ENCODE data around the gene SERPINE2.
A peak's percentile ranks its signal among the peaks of the same experiment; 100 is the strongest.
"Not testable (repeated sequence)": the region's sequence is repeated elsewhere in the genome, so short reads cannot be mapped to it uniquely, and the experiment has no call there.

The SERPINE2 gene

GRCh38 chr2:224016963-224017362 is 22.1 kb downstream of the SERPINE2 start:
- no peak overlapping the region for H3K4me3 Mint-ChIP-seq
- DNase-seq = no peak

GRCh38 chr2:224014336-224014735 is 24.8 kb downstream of the SERPINE2 start:
- H3K9me3 Mint-ChIP-seq = no peaks in the 10 kb centered on the region
- H3K36me3 Mint-ChIP-seq (ENCODE audit: low read depth) = no peaks in the 10 kb centered on the region
- no peak overlapping the region for H3K4me3 Mint-ChIP-seq
- no peak overlapping the region for H3K27ac Mint-ChIP-seq
- H3K4me1 Mint-ChIP-seq (ENCODE audit: low read depth) = peaks cover 35% of the 10 kb centered on the region
- DNase-seq = no peak
- H3K27me3 Mint-ChIP-seq = no peaks in the 10 kb centered on the region

More at GRCh38 chr2:224016963-224017362, 22.1 kb downstream of the SERPINE2 start:
- Mint-ChIP-seq H3K27ac (no peak overlapping the region), H3K9me3 (peaks cover 2% of the 10 kb centered on the region), H3K4me1 (ENCODE audit: low read depth) (peaks cover 34% of the 10 kb centered on the region), H3K36me3 (ENCODE audit: low read depth) (no peaks in the 10 kb centered on the region), H3K27me3 (no peaks in the 10 kb centered on the region)

DNA sequence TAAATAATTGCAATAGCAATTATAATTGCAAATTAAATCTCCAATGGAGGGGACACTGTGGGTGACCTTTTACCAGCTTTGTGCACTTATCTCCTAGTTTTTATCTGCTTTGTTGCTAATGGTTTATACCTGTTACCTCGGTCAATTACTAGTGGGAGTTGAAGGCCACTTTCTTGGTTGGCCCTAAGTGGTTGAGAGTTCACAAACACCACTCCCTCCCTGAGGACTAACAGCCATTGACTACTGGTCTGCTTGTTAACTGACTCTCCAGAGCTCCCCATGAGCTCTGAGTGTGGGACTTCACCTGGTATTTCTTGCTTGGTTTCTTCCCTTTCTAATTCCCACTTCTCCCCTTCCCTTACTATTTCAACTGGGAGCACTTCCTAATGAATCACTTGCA is 27.2 kb downstream of the SERPINE2 start:
- no peak overlapping the region for H3K27ac Mint-ChIP-seq
- H3K4me1 Mint-ChIP-seq (ENCODE audit: low read depth) = peaks cover 28% of the 10 kb centered on the region
- H3K4me3 Mint-ChIP-seq = no peak overlapping the region
- H3K9me3 Mint-ChIP-seq = no peaks in the 10 kb centered on the region
- no peaks in the 10 kb centered on the region for H3K27me3 Mint-ChIP-seq
- H3K36me3 Mint-ChIP-seq (ENCODE audit: low read depth) = no peaks in the 10 kb centered on the region
- no peak for DNase-seq

GRCh38 chr2:224009605-224010315 is 29.3 kb downstream of the SERPINE2 start:
- no peak overlapping the region for H3K4me3 Mint-ChIP-seq
- peaks cover 11% of the 10 kb centered on the region for H3K4me1 Mint-ChIP-seq (ENCODE audit: low read depth)
- no peak overlapping the region for H3K27ac Mint-ChIP-seq

DNA sequence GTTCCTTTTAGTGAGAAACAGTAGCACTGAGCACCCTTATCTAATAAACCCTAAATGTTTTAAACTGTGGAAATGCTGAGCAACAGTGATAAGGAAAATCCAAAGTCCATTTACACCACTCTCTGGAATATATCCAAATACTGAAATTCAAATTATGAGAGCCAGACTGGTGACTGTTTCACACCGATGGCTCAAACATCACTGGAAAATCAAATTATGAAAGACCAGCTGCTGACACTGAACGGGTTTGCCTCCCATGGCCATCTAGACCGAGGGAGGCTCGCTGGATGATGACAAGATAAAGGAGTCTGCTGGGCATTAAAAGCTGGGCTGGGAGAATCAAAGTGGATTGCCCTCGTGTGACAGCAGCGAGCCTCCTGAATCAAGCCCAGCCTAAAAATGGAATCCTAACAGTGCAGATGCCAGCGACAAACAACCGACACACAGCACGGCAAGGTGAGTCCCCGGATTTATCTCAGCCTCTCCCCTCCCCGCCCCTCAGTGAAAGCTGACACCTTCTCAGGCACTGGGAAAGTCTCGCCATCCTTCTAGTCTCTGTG is 30.3 kb downstream of the SERPINE2 start:
- H3K36me3 Mint-ChIP-seq (ENCODE audit: low read depth) = no peaks in the 10 kb centered on the region
- H3K4me1 Mint-ChIP-seq (ENCODE audit: low read depth) = peaks cover 9% of the 10 kb centered on the region
- H3K4me3 Mint-ChIP-seq = no peak overlapping the region
- H3K9me3 Mint-ChIP-seq = no peaks in the 10 kb centered on the region
- H3K27me3 Mint-ChIP-seq = no peaks in the 10 kb centered on the region
- DNase-seq = no peak
- no peak overlapping the region for H3K27ac Mint-ChIP-seq

More at GRCh38 chr2:224009605-224010315, 29.3 kb downstream of the SERPINE2 start:
- H3K36me3 Mint-ChIP-seq (ENCODE audit: low read depth) = no peaks in the 10 kb centered on the region
- no peaks in the 10 kb centered on the region for H3K9me3 Mint-ChIP-seq
- H3K27me3 Mint-ChIP-seq = no peaks in the 10 kb centered on the region
- DNase-seq = no peak

GRCh38 chr2:224004105-224004695 is 34.9 kb downstream of the SERPINE2 start:
- Mint-ChIP-seq H3K36me3 (ENCODE audit: low read depth) (peaks cover 18% of the 10 kb centered on the region), H3K27me3 (no peaks in the 10 kb centered on the region), H3K9me3 (no peaks in the 10 kb centered on the region), H3K27ac (no peak overlapping the region), H3K4me3 (no peak overlapping the region), H3K4me1 (ENCODE audit: low read depth) (no peaks in the 10 kb centered on the region)
- no peak for DNase-seq

DNA sequence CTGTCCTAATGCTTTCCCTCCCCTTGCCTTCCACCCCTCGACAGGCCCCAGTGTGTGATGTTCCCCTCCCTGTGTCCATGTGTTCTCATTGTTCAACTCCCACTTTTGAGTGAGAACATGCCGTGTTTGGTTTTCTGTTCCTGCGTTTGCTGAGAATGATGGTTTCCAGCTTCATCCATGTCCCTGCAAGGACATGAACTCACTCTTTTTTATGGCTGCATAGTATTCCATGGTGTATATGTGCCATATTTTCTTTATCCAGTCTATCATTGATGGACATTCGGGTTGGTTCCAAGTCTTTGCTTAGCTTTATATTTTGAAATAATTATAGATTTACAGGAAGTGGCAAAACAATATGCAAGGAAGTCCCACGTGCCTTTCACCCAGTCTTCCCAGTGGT is 38.4 kb downstream of the SERPINE2 start:
- not testable (repeated sequence) for H3K27ac Mint-ChIP-seq; DNase-seq; H3K4me1 Mint-ChIP-seq (ENCODE audit: low read depth); H3K27me3 Mint-ChIP-seq; H3K4me3 Mint-ChIP-seq; H3K9me3 Mint-ChIP-seq
- H3K36me3 Mint-ChIP-seq (ENCODE audit: low read depth) = peaks cover 26% of the 10 kb centered on the region

GRCh38 chr2:223999862-224000261 is 39.2 kb downstream of the SERPINE2 start:
- H3K9me3 Mint-ChIP-seq = no peaks in the 10 kb centered on the region
- H3K27me3 Mint-ChIP-seq = no peaks in the 10 kb centered on the region
- H3K4me3 Mint-ChIP-seq = no peak overlapping the region
- no peak overlapping the region for H3K27ac Mint-ChIP-seq
- DNase-seq = no peak
- H3K4me1 Mint-ChIP-seq (ENCODE audit: low read depth) = peaks cover 10% of the 10 kb centered on the region
- H3K36me3 Mint-ChIP-seq (ENCODE audit: low read depth) = peaks cover 32% of the 10 kb centered on the region

DNA sequence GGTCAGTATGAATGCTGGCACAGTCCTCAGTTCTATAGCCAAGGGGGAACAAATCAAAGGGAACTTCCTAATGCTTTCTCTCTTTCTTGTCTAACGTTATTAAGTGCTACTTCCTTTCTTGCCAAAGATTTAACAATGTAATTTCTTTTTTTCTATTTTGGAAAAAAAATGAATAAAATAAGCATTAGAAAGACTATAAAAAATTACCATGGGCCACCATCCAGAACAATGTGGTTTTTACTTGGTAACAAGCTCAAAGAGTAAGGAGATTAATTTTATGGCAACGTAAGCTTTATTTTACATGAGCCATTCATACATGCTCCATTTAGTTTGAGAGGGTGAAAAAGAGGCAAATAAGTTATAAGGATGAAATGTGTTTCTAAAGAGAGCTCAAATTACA is 40.1 kb downstream of the SERPINE2 start:
- Mint-ChIP-seq H3K36me3 (ENCODE audit: low read depth) (peaks cover 32% of the 10 kb centered on the region), H3K27ac (peak overlapping the region; percentile 48), H3K4me3 (no peak overlapping the region), H3K27me3 (no peaks in the 10 kb centered on the region), H3K9me3 (no peaks in the 10 kb centered on the region), H3K4me1 (ENCODE audit: low read depth) (peaks cover 14% of the 10 kb centered on the region)
- DNase-seq = no peak

DNA sequence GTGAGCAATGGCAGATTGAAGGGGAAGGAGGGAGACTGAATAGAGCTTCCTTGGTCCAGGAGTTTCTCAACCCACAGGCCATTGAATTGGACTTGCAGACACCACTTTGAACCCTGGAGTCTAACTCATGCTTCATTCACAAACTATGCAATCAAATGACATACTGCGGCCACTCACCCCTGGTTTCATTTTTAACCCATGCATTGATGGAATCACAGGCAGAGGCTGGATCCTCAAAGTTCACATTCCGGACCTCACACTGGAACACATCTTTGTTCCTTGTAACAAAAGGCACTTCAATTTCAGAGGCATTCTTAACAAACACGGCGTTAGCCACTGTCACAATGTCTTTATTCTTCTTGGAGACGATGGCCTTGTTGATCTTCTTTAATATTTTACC is 41.1 kb downstream of the SERPINE2 start:
- Mint-ChIP-seq H3K4me1 (ENCODE audit: low read depth) (peaks cover 17% of the 10 kb centered on the region), H3K36me3 (ENCODE audit: low read depth) (peaks cover 32% of the 10 kb centered on the region), H3K27ac (no peak overlapping the region), H3K9me3 (no peaks in the 10 kb centered on the region), H3K27me3 (no peaks in the 10 kb centered on the region), H3K4me3 (no peak overlapping the region)
- DNase-seq = no peak

GRCh38 chr2:223996391-223996790 is 42.7 kb downstream of the SERPINE2 start:
- Mint-ChIP-seq H3K4me1 (ENCODE audit: low read depth) (peaks cover 17% of the 10 kb centered on the region), H3K27ac (peak overlapping the region; percentile 79)

DNA sequence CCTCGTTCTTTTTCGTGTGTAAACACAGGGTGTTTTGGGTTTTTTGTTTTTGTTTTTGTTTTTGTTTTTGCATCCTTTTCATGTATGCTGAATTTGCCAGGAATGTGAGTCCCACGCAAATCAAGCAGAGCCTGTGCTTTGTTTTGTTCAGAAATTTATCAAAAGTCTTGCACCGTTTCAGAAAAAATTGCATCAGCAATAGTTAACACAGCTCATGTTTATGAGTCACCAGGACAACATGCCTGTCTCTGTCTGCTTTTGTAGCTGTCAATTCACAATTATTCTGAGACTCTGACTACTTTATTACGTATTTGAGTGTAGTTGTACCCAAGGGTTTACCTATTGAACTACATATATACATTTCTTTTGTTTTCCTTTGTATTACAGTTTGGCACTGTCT is 43.5 kb downstream of the SERPINE2 start:
- H3K9me3 Mint-ChIP-seq = no peaks in the 10 kb centered on the region
- no peaks in the 10 kb centered on the region for H3K27me3 Mint-ChIP-seq
- H3K4me1 Mint-ChIP-seq (ENCODE audit: low read depth) = peaks cover 17% of the 10 kb centered on the region
- peak overlapping the region; percentile 79 for H3K27ac Mint-ChIP-seq
- no peak overlapping the region for H3K4me3 Mint-ChIP-seq
- DNase-seq = no peak
- H3K36me3 Mint-ChIP-seq (ENCODE audit: low read depth) = peaks cover 28% of the 10 kb centered on the region

More at GRCh38 chr2:223996391-223996790, 42.7 kb downstream of the SERPINE2 start:
- Mint-ChIP-seq H3K27me3 (no peaks in the 10 kb centered on the region), H3K36me3 (ENCODE audit: low read depth) (peaks cover 33% of the 10 kb centered on the region), H3K4me3 (no peak overlapping the region), H3K9me3 (no peaks in the 10 kb centered on the region)
- DNase-seq = no peak

- H3K4me3 Mint-ChIP-seq = no peak overlapping the region
- DNase-seq = no peak
- peaks cover 17% of the 10 kb centered on the region for H3K4me1 Mint-ChIP-seq (ENCODE audit: low read depth)
- H3K36me3 Mint-ChIP-seq (ENCODE audit: low read depth) = peaks cover 19% of the 10 kb centered on the region
- peak overlapping the region; percentile 79 for H3K27ac Mint-ChIP-seq
- no peaks in the 10 kb centered on the region for H3K27me3 Mint-ChIP-seq
- no peaks in the 10 kb centered on the region for H3K9me3 Mint-ChIP-seq
Measured at GRCh38 chr2:223994562-223995162, 44.4 kb downstream of the SERPINE2 start.

DNA sequence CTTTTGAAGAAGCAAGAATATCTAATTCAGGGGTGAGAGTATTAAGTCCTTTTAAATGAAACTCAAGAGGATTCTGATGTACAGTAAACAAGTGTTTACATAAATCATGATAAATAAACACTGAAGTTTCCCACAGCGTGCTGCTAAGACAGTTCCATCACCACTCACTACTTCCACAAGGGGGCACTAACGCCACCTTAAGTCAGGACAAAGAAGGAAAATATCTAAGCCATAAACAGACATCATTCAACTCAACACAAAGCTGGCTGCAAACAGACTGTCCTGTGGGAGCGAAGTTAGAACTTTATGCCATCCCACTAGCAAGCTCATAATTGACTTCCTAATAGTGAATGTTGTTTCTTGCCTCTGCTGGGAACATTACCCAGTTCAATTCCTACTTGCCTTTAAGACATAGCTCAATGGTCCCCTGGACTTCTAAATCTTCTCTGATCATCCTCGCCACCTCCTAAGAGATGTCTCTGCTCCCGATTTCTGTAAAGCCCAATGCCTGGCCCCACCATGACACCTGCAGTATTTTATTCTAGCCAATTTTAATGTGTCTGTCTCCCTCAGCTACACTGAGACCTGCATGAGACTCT is 45.4 kb downstream of the SERPINE2 start:
- H3K4me3 Mint-ChIP-seq = no peak overlapping the region
- peaks cover 17% of the 10 kb centered on the region for H3K4me1 Mint-ChIP-seq (ENCODE audit: low read depth)
- no peaks in the 10 kb centered on the region for H3K9me3 Mint-ChIP-seq
- peaks cover 21% of the 10 kb centered on the region for H3K36me3 Mint-ChIP-seq (ENCODE audit: low read depth)
- H3K27ac Mint-ChIP-seq = no peak overlapping the region
- H3K27me3 Mint-ChIP-seq = no peaks in the 10 kb centered on the region
- DNase-seq = peak; percentile 51

All from activated T-cell treated with anti-CD3 and anti-CD28 coated beads, Interleukin-2, amount 50 U/mL, for 24 hours (primary cell).